GM21423 (cell line): ENCODE data around the gene MACROD2.

Experiments used
- ATAC-seq: cut with Tn5 transposase; IDR thresholded peaks from one replicate; pipeline ENCODE4 v1.9.1; 2021; ENCODE audit warnings: mild to moderate bottlenecking, moderate library complexity; ENCODE audit not compliant: unreplicated experiment

MACROD2 gene

GRCh38 chr20:15890407-15890982, 1895.2 kb downstream of the MACROD2 start:
- no peak for ATAC-seq

- ATAC-seq, result no peak
Observed at GRCh38 chr20:15895126-15895525, 1899.8 kb downstream of the MACROD2 start.

DNA sequence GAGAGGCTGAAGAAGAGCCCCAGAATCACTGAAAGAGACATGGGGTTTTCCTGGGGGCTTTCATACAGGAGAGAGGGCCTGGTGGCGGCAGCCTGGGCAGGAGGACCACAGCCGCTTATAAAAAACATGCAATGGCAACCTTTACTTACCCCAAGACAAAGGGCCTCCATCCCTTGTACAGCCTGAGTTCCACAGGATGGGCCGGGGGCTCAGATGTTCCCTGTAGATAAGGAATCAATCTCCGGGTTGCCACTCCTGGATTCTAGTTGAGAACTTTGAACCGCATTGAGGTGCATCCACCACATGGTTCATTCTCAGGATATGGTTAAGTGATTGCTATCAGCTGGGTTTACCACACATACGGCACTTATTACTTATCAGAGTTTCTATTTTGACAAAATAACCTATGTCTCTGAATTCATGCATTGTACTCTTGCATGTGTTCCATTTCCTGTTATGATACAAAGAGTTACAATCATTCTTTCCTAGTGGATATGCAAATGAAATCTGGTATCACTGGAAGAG, 1900.3 kb downstream of the MACROD2 start:
- ATAC-seq, result peak; percentile 91

DNA sequence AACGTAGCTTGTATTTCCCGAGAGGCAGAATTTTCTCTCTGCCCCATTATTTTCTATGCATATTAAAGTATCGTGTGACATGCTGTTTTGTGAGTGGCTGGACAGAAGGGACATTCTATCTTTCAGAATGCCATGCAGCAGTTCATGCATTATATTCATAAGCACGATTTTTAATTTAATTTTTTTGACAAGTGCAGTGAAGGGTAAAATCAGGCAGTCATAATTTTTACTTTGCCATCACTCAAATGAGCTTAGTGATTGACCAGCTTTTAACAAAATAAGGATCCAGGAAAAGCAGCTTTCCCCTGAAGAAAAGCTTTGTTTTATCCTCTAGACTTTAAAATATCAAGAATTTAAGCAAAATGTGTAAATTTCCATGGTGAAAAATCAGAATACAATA, 1904.7 kb downstream of the MACROD2 start:
- ATAC-seq, result no peak

- no peak for ATAC-seq
Observed at GRCh38 chr20:15900443-15900842, 1905.1 kb downstream of the MACROD2 start.

GRCh38 chr20:15902493-15902892, 1907.2 kb downstream of the MACROD2 start:
- no peak for ATAC-seq

- no peak for ATAC-seq
Observed at GRCh38 chr20:15905661-15906060, 1910.3 kb downstream of the MACROD2 start.

DNA sequence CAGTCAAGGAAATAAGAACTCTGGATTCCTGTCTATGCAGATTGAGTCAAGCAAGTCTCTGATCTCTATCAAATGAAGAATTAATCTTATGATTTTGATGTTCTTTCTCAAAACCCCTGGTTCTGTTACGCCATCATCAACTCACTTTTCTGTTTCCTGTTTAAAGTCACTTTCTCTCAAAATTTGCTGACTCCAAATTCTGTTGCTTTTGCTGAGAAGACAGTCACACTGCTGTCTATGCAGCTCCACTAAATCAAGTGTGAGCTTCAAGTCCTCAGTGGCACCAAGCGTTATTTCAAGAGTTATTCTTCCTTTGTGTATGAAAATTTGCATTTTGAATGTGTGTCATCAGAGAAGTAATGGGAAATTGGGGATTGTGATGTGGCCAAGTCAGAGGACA, 1914.7 kb downstream of the MACROD2 start:
- ATAC-seq, result no peak

GRCh38 chr20:15911581-15911980, 1916.3 kb downstream of the MACROD2 start:
- no peak for ATAC-seq

DNA sequence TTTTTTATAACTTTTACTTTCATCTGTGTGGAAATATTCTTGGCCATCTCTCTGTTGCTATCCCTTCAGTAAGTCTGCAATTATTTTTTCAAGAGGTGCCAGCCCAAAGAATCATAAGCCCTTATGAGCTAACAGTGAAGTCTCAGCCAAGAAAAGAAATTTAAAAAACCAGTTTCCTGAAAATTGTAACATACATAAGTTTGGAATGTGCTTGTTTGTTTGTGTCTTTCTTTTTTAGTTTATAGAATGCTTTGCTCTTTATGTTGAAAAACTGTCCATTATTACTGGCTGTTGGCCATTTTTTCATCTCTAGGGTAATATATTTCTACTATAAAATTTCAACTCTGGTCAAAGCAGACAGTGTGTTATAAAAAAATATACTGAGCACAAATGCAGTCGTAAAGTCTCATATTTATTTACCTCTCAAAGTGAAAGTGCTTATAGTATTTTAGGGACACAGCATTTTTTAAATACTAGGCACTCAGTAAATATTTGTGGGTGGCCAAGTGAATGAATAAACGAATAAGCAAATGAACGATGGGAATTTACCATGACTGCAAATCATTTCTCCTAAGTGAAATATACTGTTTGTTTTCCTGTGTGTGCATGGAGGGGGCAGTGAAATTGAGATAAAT, 1918.2 kb downstream of the MACROD2 start:
- ATAC-seq, result no peak

DNA sequence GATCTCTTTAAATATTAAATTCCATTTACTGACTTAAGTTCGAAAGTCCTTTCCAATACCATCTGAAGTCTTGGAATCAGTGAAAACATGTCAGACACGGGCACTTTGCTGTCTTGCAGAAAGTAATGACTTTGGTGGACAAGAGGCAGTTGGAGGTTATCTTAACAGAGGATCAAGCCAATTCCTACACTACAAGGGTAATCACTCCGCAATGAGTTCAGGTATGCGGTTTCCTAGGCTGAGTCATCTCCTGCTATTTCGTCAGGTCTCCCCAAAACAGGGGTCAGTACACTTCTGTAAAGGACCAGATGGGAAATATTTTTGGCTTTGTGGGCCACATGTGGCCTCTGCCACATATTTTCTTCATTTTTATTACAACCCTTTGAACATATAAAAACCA, 1921.3 kb downstream of the MACROD2 start:
- ATAC-seq, result no peak

DNA sequence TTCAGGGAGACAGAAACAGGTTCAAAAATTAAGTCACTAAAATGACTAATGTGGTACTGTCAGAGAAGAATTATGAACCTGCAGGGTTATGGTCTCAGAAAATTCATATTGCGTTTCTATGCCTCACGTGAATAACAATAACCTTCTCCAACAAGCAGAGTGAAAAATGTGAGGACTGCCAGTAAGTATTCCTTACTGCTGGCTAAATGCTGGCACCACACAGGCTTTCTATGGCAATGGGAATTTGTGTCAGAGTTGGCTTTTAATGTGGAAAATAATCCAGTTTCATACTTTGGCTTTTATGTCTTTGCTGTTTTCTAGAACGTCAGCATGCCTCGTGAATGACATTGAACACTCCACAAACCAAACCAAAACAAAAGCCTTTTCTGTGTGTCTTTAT, 1922.0 kb downstream of the MACROD2 start:
- no peak for ATAC-seq

DNA sequence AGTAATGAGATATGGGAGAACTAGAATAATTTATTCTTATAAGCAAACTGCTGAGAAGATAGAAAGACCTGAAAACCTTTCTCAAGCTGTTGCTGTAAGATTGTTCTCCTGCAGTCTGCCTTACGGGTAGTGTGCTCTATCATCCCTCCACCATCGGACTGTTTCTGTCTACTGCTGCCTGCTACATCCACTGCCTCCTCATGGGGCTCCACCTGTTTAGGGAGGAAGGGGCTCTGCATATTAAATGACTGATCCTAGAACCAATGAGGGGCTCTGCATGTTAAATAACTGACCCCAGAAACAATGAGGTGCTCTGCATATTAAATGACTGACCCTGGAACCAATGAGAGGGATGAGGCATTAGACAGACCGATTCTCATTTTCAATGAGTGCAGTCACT, 1923.3 kb downstream of the MACROD2 start:
- ATAC-seq, result no peak

DNA sequence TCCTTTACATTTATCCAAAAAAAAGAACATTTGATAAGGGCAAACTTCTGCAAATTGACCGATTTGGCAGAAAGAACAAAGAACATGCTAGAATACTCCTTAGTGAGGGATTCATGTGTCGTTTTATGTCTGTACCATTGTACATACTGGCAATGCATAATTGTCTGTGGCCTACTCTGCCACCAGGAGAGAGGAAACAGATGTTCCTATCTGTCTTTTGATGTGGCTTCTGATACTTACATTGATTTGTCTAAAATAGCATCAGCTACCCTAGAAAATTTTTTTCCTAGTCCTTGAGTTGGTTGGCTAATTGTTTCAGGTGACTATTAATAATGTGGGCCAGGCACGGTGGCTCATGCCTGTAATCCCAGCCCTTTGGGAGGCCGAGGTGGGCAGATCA, 1923.8 kb downstream of the MACROD2 start:
- ATAC-seq, result no peak

- no peak for ATAC-seq
Observed at GRCh38 chr20:15921930-15922329, 1926.6 kb downstream of the MACROD2 start.

- peak; percentile 37 for ATAC-seq
Observed at GRCh38 chr20:15922556-15922955, 1927.2 kb downstream of the MACROD2 start.

GRCh38 chr20:15923030-15923776, 1927.9 kb downstream of the MACROD2 start:
- ATAC-seq, result peak; percentile 55

- no peak for ATAC-seq
Observed at GRCh38 chr20:15924556-15924955, 1929.2 kb downstream of the MACROD2 start.

- no peak for ATAC-seq
Observed at GRCh38 chr20:15925376-15925775, 1930.1 kb downstream of the MACROD2 start.

- ATAC-seq, result no peak
Observed at GRCh38 chr20:15927893-15928650, 1932.8 kb downstream of the MACROD2 start.

DNA sequence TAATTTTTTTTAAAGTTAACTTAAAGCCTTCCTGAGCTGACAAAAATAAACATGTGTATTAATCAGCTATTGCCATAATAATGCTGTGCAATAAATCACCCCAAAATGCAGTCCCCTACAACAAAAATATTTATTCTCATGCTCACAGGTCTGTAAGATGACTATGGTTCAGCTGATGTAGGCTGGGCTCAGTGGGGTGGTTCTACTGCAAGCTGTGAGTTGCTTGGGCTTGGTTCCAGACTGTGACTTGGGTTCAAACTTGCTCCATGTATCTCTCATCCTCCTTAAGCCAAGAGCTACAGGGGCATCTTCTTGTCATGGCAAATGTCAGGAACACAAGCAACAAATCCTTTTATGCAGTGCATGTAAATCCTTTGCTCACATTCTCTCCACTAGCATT, 1933.6 kb downstream of the MACROD2 start:
- ATAC-seq, result no peak
